ENCODE measurements around the gene MED6.

- no peak for TF ChIP-seq CTCF (IDR thresholded peaks at IDR 0.05)
- TF ChIP-seq POLR2AphosphoS5 (IDR thresholded peaks at IDR 0.05; ENCODE audit: low read depth, low read length): no peak
These were observed 24.5 kb upstream of the MED6 start for GRCh38 chr14:70624972-70625371.

Data from Panc1 (cell line).